ENCODE results near the gene SLC26A2.

The SLC26A2 gene

GRCh38 chr5:149961957-149962409, 1.4 kb downstream of the SLC26A2 start:
- peak; percentile 38 for DNase-seq (ENCODE audit: low read depth)

DNA sequence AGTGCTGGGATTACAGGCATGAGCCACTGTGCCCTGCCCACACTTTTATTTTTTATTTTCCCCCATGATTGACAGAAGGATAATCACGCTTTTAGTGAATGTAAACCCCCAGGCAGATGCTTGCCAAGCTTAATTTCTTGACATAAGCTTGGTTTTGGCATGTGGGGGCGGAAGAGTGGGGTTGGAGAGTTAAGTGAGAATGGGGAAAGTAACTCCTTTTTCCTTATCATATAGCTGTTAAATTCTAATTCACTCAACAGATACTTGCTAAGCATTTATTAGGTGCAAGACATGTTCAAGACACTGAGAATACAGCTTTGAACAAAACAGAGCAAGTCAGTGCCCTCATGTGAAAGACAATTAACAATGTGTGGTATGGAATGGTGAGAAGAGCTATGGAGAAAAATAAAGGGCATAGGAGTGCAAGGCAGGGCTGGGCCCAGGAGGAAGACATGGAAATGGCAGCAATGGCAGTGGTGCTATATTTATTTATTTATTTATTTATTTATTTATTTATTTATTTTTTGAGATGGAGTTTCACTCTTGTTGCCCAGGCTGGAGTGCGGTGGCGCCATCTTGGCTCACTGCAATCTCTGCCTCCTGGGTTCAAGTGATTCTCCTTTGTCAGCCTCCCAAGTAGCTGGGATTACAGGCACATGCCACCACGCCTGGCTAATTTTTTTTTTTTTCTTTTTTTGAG, 2.2 kb downstream of the SLC26A2 start:
- DNase-seq (ENCODE audit: low read depth): no peak

GRCh38 chr5:149963729-149964128, 3.2 kb downstream of the SLC26A2 start:
- no peak for DNase-seq (ENCODE audit: low read depth)

- DNase-seq (ENCODE audit: low read depth): no peak
These were observed 6.4 kb downstream of the SLC26A2 start for GRCh38 chr5:149966946-149967345.

- no peak for DNase-seq (ENCODE audit: low read depth)
These were observed 8.8 kb downstream of the SLC26A2 start for GRCh38 chr5:149969181-149969930.

GRCh38 chr5:149975409-149975808, 14.9 kb downstream of the SLC26A2 start:
- DNase-seq (ENCODE audit: low read depth): no peak

DNA sequence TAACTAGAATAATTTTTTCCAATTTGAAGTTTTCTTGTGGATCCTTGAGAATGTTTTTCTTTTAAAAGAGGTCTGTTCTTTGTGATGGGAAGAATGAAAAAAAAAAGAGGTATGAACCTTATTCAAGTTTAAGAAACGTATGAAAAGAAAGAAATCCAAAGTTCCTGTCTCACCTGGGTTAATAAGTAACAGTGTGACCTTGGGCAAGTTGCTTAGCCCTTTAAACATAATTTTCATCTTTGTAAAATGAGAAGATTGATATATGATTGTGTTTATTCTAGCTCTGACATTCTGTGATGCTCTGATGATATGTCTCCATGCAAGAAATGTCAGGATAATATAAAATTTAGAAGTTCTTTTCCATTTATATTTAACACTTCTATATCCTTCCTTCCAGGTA, 19.3 kb downstream of the SLC26A2 start:
- DNase-seq (ENCODE audit: low read depth): no peak

- no peak for DNase-seq (ENCODE audit: low read depth)
These were observed 20.6 kb downstream of the SLC26A2 start for GRCh38 chr5:149981206-149981605.

DNA sequence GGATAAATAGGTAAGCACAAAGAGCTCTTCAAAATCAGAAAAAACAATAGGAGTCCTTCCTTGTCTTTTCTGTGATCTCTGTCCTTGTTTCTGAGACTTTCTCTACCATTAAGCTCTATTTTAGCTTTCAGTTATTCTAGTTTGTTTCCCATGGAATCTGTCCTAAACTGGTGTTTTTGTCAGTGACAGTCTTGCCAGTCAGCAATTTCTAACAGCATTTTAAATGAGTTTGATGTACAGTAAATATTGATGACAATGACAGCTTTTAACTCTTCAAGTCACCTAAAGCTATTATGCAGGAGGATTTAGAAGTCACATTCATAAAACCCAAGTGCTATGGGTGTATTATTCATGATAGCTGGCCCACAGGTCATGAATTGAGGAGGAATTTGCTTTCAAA, 21.9 kb downstream of the SLC26A2 start:
- no peak for DNase-seq (ENCODE audit: low read depth)

DNA sequence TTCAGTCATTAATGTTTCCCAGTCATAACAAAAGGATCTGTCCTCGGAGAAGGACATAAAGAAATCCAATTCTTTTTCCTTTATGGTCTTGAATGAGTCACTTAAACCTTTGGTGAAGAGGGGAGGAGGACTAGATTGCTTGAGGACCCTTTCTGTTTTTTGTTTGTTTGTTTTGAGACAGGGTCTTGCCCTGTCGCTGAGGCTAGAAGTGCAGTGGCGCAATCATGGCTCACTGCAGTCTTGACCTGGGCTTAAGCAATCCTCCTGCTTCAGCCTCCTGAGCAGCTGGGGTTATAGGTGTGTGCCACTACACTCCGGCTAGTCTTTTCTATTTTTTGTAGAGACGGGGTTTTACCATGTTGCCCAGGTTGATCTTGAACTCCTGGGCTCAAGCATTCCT, 27.6 kb downstream of the SLC26A2 start:
- DNase-seq (ENCODE audit: low read depth): no peak

GRCh38 chr5:149990518-149991376, 30.2 kb downstream of the SLC26A2 start:
- peak; percentile 46 for DNase-seq (ENCODE audit: low read depth)

DNA sequence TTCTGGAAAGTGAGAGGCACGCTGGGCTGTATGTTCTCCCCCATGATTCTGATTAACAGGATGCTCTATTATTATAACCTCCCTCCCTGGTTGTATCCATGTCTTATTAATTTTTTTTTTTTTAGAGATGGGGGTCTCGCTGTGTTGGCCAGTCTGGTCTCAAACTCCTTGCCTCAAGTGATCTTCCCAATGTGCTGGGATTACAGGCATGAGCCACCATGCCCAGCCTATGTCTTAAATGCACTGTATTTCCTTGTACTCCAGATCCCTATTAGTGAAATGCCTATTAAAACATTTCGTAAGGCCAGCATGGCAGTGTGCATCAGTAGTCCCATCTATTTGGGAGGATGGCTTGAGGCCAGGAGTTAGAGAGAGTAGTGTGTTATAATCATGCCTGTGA, 32.9 kb downstream of the SLC26A2 start:
- DNase-seq (ENCODE audit: low read depth): no peak

DNA sequence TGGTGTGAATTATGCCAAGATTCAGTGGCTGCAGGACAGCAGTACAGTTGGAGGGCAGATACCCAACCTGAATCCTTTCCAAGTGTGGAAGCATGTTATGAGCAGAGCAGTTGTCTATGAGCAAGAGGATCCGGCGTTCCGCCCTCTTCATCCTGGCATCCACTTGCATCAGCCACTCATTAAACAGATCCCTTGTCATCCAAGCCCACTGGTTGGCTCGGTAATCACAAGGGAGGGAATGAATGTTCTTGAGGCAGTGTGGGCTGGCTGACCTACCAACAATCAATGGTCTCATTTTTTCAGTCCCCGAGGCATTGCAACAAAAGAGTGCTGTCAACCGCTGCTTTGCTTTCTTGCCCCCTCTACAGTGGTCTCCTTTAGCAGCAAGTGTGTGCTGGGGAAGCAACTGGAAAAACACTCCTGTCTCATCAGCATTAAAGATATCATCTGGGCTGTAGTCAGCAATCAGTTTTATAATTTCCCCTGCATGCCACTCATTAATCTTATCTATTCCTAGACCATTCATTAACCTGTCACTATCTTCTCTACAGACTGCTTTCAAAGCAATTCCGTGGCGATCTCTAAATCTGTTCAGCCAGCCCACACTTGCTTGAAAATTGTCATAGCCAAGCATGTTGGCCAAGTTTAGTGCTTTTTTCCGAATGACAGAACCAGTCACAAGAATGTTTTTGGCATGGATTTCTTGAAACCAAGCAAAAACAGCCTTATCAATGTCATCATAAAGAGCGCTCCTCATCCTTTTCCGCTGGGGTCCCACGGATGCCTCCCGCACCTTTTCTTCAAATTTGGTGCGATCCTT, 35.0 kb downstream of the SLC26A2 start:
- no peak for DNase-seq (ENCODE audit: low read depth)

GRCh38 chr5:149996205-149996890, 35.8 kb downstream of the SLC26A2 start:
- no peak for DNase-seq (ENCODE audit: low read depth)

DNA sequence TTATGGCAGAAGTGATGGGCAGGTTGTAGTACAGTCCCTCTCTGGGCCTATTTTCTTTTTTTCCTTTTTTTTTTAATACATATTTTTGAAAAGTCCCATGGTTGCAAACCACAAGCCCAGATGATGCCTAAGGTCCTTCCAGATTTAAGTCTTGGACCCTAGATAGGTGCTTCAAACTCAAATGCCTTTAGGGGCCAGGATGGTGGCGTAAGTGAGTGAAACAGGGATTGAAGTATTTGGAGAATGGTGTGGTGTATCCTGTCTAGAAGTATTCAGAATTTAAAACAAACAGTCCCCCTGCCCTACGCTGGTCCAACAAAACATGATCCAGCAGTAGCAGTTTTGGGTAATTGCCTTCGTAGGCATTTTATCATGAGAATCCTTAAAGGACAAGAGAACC, 37.7 kb downstream of the SLC26A2 start:
- DNase-seq (ENCODE audit: low read depth): no peak

- no peak for DNase-seq (ENCODE audit: low read depth)
These were observed 38.8 kb downstream of the SLC26A2 start for GRCh38 chr5:149999359-149999758.

DNA sequence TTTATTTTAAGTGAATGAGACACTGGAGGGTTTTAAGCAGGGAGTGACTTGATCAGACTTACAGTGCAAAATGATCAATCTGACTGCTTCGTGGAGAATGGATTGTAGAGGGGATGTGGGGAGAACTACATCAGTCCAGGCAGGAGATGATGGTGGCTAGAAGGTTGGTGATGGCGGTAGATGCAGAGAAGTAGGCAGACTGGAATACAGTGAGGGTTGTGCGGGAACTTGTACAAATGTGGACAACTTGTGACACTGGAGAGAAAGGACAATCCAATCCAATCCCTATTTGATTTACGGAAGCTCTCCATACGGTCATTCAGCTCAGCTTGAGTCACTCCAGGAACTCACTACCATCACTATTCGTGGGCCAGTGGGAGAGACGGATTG, 39.3 kb downstream of the SLC26A2 start:
- no peak for DNase-seq (ENCODE audit: low read depth)

GRCh38 chr5:150000256-150000989, 39.9 kb downstream of the SLC26A2 start, which contains the start of the genes HMGXB3 and TIGD6:
Gene HMGXB3, plus strand, starts transcription at chr5:150000739. Its CDS starts 4,114 bp downstream, at chr5:150004853.
Gene TIGD6, minus strand, starts transcription at chr5:150000654. Its CDS starts 4,306 bp downstream, at chr5:149996348.
- peak; percentile 86 for DNase-seq (ENCODE audit: low read depth)

DNA sequence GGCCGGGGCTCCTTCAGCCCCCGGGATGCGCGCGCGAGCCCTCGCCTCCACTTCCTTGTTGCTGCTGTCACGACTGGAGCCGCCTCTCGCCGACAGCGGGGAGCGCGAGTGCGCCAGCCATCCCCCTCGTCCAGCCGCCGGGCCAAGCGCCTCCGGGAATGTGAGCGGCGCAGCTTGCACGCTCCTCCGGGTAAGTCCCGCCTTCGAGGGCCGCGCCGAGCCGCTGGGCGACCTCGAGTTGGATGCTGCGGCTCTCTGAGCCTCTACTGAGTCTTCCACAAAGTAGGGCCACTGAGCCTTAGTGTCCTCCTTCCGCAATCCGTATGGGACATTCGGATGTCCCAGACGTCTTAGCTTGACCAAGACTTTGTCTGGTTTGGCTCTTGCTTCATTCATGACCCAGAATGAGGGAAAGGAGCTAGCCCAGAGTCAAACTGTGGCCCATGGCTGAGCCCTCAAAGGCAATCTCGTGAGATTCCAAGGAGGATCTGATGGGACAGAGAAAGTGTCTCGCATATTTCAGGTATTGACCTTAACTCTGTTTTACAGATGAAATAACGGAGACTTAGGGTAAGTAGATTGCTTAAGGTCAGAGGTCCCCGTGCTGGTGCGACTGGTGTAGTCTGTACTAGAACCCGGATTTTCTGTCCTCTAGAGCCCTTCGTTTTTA, 40.6 kb downstream of the SLC26A2 start:
- no peak for DNase-seq (ENCODE audit: low read depth)
